ENCODE results near the gene DEFB132.

GRCh38 chr20:289693-290083 lies 32.2 kb downstream of the DEFB132 start:
- TF ChIP-seq EZH2 (IDR thresholded peaks at IDR 0.05; ENCODE audit: low read length, missing control alignments), result no peak
- no peak for TF ChIP-seq CTCF (conservative IDR thresholded peaks at IDR 0.05 in 1 of 2, IDR thresholded peaks at IDR 0.05 in 1 of 2; ENCODE audit: low read depth in 1 of 2, low read length in 2 of 2)

Measured in fibroblast of lung (primary cell).